HepG2 (cell line): ENCODE measurements around the gene GPC6.

Experiments used
- CBX5 ChIP-seq: sonication (generic); formaldehyde crosslinking; IDR thresholded peaks from 2 replicates; pipeline ENCODE4 v1.4.0; 2020; ENCODE audit warnings: missing genetic modification reagents, borderline replicate concordance
- FOXK1 ChIP-seq: sonication (generic); formaldehyde crosslinking; IDR thresholded peaks from 2 replicates; pipeline ENCODE4 v1.4.0; 2020; ENCODE audit warnings: low read depth, missing genetic modification reagents, borderline replicate concordance
- HNF4G ChIP-seq, 2 experiments: sonication (generic) in 1 of 2; formaldehyde crosslinking in 1 of 2; IDR thresholded peaks; 2 replicates each; pipeline versions ENCODE4 v1.4.0 to v1.6.1; 2011 to 2020; ENCODE audit warnings: borderline replicate concordance in 2 of 2, low read depth in 2 of 2, mild to moderate bottlenecking in 2 of 2, low read length in 1 of 2, missing genetic modification reagents in 1 of 2, moderate library complexity in 1 of 2
- MED13 ChIP-seq: sonication (generic); formaldehyde crosslinking; IDR thresholded peaks from 2 replicates; pipeline ENCODE4 v1.5.0; 2020; ENCODE audit warnings: missing genetic modification reagents
- MEF2D ChIP-seq: sonication (generic); formaldehyde crosslinking; IDR thresholded peaks from 2 replicates; pipeline ENCODE4 v1.5.1; 2020; ENCODE audit warnings: mild to moderate bottlenecking, missing genetic modification reagents
- NFYB ChIP-seq: sonication (generic); formaldehyde crosslinking; IDR thresholded peaks from 2 replicates; pipeline ENCODE4 v1.4.0; 2020; ENCODE audit warnings: missing genetic modification reagents
- SIN3B ChIP-seq: fragments of 150-350 bp; IDR thresholded peaks from 2 replicates; pipeline ENCODE4 v1.6.1; 2014; ENCODE audit warnings: low read length
- SMAD1 ChIP-seq: sonication (generic); formaldehyde crosslinking; IDR thresholded peaks from 2 replicates; pipeline ENCODE4 v1.4.0; 2020; ENCODE audit warnings: missing genetic modification reagents, low read depth, mild to moderate bottlenecking, borderline replicate concordance
- STAG1 ChIP-seq: sonication (generic); formaldehyde crosslinking; IDR thresholded peaks from 2 replicates; pipeline ENCODE4 v1.4.0; 2020; ENCODE audit warnings: missing genetic modification reagents
- YY1 ChIP-seq: IDR thresholded peaks from 2 replicates; pipeline ENCODE4 v1.6.1; 2011; ENCODE audit warnings: low read length, low read depth, moderate library complexity, mild to moderate bottlenecking; ENCODE audit not compliant: insufficient read depth, insufficient replicate concordance
- ZBTB20 ChIP-seq: sonication (generic); formaldehyde crosslinking; IDR thresholded peaks from 2 replicates; pipeline ENCODE4 v1.8.1; 2023; ENCODE audit warnings: missing genetic modification reagents, low read depth, mild to moderate bottlenecking, borderline replicate concordance
- TF ChIP-seq, protein P1 (sequence below): sonication (generic); formaldehyde crosslinking; IDR thresholded peaks from 2 replicates; pipeline ENCODE4 v1.5.0; 2020; ENCODE audit warnings: mild to moderate bottlenecking, missing genetic modification reagents, moderate library complexity
- TF ChIP-seq, protein P2 (sequence below): sonication (generic); formaldehyde crosslinking; IDR thresholded peaks from 2 replicates; pipeline ENCODE4 v1.4.0; 2020; ENCODE audit warnings: low read depth, mild to moderate bottlenecking, missing genetic modification reagents

DNA sequence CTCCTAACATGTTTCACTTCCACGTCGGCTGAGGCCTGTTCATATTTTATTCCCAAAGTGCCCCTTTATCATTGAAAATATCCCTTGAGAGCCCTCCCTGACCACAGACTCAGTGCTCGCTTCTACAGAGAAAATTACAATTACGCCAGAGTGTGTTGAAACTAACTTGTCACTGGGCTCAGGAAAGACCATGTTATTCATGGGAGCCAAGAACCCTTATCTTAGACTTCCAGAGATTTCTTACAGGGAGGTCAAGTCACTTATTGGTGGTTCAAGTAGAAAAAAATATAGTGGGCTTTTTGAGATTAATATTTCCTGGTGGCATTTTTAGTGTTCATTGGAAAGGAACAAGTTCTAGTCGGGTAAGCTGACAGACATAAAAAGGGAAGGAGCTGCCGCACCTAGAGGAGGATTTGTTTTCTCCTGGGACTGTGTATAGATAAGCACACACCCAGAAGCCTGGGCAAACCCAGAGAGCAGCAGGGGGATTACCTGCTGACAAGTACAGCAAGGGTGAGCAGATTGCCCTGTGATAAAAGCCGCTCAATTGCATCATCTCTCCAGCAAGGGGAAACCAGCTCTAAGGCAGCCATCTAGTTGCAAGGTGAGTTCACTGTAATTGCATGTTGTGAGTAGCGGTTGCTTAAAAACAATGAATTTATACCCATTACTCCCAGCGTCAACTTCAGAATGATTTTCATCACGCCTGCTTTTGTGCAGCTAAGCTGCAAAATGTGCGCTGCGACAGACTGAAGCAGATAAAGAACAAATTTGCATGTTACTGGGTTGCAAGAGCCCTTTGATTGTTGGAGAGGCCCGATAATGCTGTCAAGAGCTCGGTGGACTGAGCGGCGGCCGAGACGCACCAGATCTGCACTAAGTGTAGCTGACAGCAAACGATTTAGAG is 1206.7 kb downstream of the GPC6 start:
- TF ChIP-seq CBX5 (no peak), STAG1 (CRISPR knock-in tag) (no peak; the same call in 1 of the 2 replicates), MED13 (CRISPR knock-in tag) (no peak), SIN3B (no peak), HNF4G (IDR thresholded peaks at IDR 0.05; ENCODE audit: borderline replicate concordance, low read depth, low read length) (no peak), HNF4G (CRISPR knock-in tag; IDR thresholded peaks at IDR 0.05; ENCODE audit: borderline replicate concordance, low read depth) (no peak), YY1 (no peak), ZBTB20 (CRISPR knock-in tag) (no peak), NFYB (CRISPR knock-in tag) (no peak), SMAD1 (CRISPR knock-in tag) (no peak), FOXK1 (CRISPR knock-in tag) (no peak), MEF2D (CRISPR knock-in tag) (no peak)
- TF ChIP-seq, protein P1, sequence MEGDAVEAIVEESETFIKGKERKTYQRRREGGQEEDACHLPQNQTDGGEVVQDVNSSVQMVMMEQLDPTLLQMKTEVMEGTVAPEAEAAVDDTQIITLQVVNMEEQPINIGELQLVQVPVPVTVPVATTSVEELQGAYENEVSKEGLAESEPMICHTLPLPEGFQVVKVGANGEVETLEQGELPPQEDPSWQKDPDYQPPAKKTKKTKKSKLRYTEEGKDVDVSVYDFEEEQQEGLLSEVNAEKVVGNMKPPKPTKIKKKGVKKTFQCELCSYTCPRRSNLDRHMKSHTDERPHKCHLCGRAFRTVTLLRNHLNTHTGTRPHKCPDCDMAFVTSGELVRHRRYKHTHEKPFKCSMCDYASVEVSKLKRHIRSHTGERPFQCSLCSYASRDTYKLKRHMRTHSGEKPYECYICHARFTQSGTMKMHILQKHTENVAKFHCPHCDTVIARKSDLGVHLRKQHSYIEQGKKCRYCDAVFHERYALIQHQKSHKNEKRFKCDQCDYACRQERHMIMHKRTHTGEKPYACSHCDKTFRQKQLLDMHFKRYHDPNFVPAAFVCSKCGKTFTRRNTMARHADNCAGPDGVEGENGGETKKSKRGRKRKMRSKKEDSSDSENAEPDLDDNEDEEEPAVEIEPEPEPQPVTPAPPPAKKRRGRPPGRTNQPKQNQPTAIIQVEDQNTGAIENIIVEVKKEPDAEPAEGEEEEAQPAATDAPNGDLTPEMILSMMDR (CRISPR knock-in tag): peak; percentile 34
- TF ChIP-seq, protein P2, sequence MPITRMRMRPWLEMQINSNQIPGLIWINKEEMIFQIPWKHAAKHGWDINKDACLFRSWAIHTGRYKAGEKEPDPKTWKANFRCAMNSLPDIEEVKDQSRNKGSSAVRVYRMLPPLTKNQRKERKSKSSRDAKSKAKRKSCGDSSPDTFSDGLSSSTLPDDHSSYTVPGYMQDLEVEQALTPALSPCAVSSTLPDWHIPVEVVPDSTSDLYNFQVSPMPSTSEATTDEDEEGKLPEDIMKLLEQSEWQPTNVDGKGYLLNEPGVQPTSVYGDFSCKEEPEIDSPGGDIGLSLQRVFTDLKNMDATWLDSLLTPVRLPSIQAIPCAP: no peak
